PFSK-1 (cell line): Measurements from ENCODE around the gene SLC7A1.

ENCODE experiments used
- POLR2AphosphoS5 ChIP-seq: IDR thresholded peaks from 2 replicates; pipeline ENCODE4 v1.6.1; 2012; ENCODE audit warnings: low read depth, mild to moderate bottlenecking, control low read depth, low read length, moderate library complexity
- TAF1 ChIP-seq: IDR thresholded peaks from 2 replicates; pipeline ENCODE4 v1.6.1; 2012; ENCODE audit warnings: low read length, control low read depth, borderline replicate concordance; ENCODE audit not compliant: insufficient read depth
- TF ChIP-seq, protein P1 (sequence below), 2 experiments: IDR thresholded peaks; 2 replicates each; pipeline versions ENCODE4 v1.6.1 to v1.8.0; 2011 to 2012; ENCODE audit warnings: low read depth in 2 of 2, low read length in 2 of 2, control low read depth in 1 of 2, inconsistent platforms in 1 of 2, mild to moderate bottlenecking in 1 of 2, moderate library complexity in 1 of 2; ENCODE audit not compliant: insufficient read depth in 1 of 2

DNA sequence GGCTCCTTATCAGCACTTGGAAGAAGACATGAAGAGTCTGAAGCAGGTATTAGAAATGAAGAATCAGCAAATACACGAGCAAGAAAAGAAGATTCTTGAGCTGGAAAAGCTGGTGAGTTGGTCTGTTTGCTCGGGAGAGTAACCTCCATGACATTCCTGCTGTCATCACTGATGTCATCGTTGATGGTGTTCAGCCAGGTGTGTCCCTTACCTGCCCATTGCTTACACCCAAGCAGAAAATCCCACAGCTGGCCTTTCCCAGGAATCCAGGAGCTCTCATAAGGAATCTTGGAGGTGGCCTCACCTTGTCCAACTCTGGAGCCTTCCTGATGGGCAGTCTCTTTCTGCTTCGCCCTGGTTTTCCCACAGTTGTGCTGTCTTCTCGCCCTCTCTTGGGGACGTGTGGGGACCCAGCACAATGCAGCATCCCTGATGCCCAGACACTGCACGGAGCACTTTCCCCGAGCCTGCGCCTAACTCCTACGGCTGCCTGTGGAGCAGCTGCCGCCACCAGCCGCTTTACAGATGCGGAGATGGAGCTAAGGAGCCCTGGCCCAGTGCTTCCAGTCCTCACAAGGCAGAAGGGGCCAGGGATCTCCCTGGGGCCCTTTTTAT is 97.0 kb downstream of the SLC7A1 start:
- TF ChIP-seq, protein P1, sequence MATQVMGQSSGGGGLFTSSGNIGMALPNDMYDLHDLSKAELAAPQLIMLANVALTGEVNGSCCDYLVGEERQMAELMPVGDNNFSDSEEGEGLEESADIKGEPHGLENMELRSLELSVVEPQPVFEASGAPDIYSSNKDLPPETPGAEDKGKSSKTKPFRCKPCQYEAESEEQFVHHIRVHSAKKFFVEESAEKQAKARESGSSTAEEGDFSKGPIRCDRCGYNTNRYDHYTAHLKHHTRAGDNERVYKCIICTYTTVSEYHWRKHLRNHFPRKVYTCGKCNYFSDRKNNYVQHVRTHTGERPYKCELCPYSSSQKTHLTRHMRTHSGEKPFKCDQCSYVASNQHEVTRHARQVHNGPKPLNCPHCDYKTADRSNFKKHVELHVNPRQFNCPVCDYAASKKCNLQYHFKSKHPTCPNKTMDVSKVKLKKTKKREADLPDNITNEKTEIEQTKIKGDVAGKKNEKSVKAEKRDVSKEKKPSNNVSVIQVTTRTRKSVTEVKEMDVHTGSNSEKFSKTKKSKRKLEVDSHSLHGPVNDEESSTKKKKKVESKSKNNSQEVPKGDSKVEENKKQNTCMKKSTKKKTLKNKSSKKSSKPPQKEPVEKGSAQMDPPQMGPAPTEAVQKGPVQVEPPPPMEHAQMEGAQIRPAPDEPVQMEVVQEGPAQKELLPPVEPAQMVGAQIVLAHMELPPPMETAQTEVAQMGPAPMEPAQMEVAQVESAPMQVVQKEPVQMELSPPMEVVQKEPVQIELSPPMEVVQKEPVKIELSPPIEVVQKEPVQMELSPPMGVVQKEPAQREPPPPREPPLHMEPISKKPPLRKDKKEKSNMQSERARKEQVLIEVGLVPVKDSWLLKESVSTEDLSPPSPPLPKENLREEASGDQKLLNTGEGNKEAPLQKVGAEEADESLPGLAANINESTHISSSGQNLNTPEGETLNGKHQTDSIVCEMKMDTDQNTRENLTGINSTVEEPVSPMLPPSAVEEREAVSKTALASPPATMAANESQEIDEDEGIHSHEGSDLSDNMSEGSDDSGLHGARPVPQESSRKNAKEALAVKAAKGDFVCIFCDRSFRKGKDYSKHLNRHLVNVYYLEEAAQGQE (IDR thresholded peaks at IDR 0.05; ENCODE audit: insufficient read depth in 1 of 2, low read depth in 2 of 2, low read length in 2 of 2), result no peak
- TF ChIP-seq POLR2AphosphoS5, result no peak
- TF ChIP-seq TAF1, result no peak
